MM.1S (cell line): ENCODE results near the gene NT5C1A.

ENCODE experiments used
- DNase-seq: peaks from one replicate; pipeline ENCODE4 v3.0.0-alpha.2; 2015
- H2AFZ ChIP-seq: fragments of 300-600 bp; sonication (generic); 2 replicates; pipeline ENCODE4 v1.6.0; 2016; ENCODE audit warnings: antibody characterized with exemption, low read length
- H3F3A ChIP-seq: fragments of 300-600 bp; sonication (generic); 2 replicates; pipeline ENCODE4 v1.6.1; 2016; ENCODE audit warnings: mild to moderate bottlenecking, antibody characterized with exemption, low read length, moderate library complexity, mixed read lengths; ENCODE audit not compliant: insufficient read depth
- H3K27ac ChIP-seq: fragments of 300-600 bp; sonication (generic); 2 replicates; pipeline ENCODE4 v1.5.1; 2016; ENCODE audit warnings: mild to moderate bottlenecking, low read length
- H3K27me3 ChIP-seq: fragments of 300-600 bp; sonication (generic); replicated peaks from 2 replicates; pipeline ENCODE4 v1.6.0; 2016; ENCODE audit warnings: low read length; ENCODE audit not compliant: insufficient read depth
- H3K36me3 ChIP-seq: fragments of 300-600 bp; sonication (generic); replicated peaks from 2 replicates; pipeline ENCODE4 v1.6.1; 2016; ENCODE audit warnings: mild to moderate bottlenecking, low read length, mixed read lengths; ENCODE audit not compliant: insufficient read depth
- H3K4me1 ChIP-seq: fragments of 300-600 bp; sonication (generic); 2 replicates; pipeline ENCODE4 v1.6.1; 2016; ENCODE audit warnings: low read length, mixed read lengths
- H3K4me2 ChIP-seq: fragments of 300-600 bp; sonication (generic); 2 replicates; pipeline ENCODE4 v1.6.0; 2016; ENCODE audit warnings: low read depth, low read length
- H3K4me3 ChIP-seq: fragments of 300-600 bp; sonication (generic); 2 replicates; pipeline ENCODE4 v1.5.1; 2016; ENCODE audit warnings: low read length, mixed read lengths
- H3K79me2 ChIP-seq: fragments of 300-600 bp; sonication (generic); 2 replicates; pipeline ENCODE4 v1.6.1; 2016; ENCODE audit warnings: mixed run types, low read length, mixed read lengths
- H3K9ac ChIP-seq: fragments of 300-600 bp; sonication (generic); 2 replicates; pipeline ENCODE4 v1.6.1; 2016; ENCODE audit warnings: low read length, mixed read lengths
- H3K9me2 ChIP-seq: fragments of 300-600 bp; sonication (generic); replicated peaks from 2 replicates; pipeline ENCODE4 v1.6.1; 2016; ENCODE audit warnings: mild to moderate bottlenecking, low read length, mixed read lengths; ENCODE audit not compliant: insufficient read depth
- H3K9me3 ChIP-seq: fragments of 300-600 bp; sonication (generic); replicated peaks from 2 replicates; pipeline ENCODE4 v1.6.1; 2016; ENCODE audit warnings: mild to moderate bottlenecking, low read length, mixed read lengths; ENCODE audit not compliant: insufficient read depth
- H4K20me1 ChIP-seq: fragments of 300-600 bp; sonication (generic); 2 replicates; pipeline ENCODE4 v1.6.1; 2016; ENCODE audit warnings: mild to moderate bottlenecking, low read length, moderate library complexity, mixed read lengths; ENCODE audit not compliant: insufficient read depth
- EZH2 ChIP-seq: fragments of 300-600 bp; sonication (generic); optimal IDR thresholded peaks from 2 replicates; pipeline ENCODE3; 2017; ENCODE audit warnings: low read depth, mild to moderate bottlenecking, antibody characterized with exemption, low read length, mixed read lengths
- EZH2phosphoT487 ChIP-seq: fragments of 300-600 bp; sonication (generic); IDR thresholded peaks from 2 replicates; pipeline ENCODE4 v1.6.1; 2018; ENCODE audit warnings: antibody characterized with exemption, low read length
- TF ChIP-seq, protein P1 (sequence below): fragments of 300-600 bp; sonication (generic); IDR thresholded peaks from 2 replicates; pipeline ENCODE4 v1.5.1; 2016; ENCODE audit warnings: antibody characterized with exemption, low read length, mixed read lengths

NT5C1A gene

DNA sequence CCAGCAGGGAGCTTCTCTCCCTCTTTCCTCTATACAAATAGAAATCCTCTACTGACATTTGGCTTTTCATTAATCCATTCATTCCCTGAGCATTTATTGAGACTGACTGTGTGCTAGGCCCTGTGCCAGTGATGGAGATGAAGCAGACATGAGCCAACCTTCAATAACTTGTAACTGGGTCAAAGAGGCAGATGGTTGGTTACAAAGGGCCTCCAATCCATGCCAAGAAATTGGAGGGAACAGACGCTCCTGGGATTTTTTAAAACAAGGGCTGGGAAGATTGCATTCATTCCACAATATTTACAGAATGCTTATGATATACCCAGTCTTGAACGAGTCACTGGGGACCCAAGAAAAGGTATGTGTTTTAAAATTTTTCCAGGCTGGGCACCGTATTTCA lies 13.2 kb upstream of the NT5C1A start:
- Histone ChIP-seq H4K20me1 (no peaks in the 10 kb centered on the region), H3K4me3 (no peak overlapping the region), H3K9ac (no peak overlapping the region), H3F3A (peaks cover 20% of the 10 kb centered on the region), H3K9me3 (no peaks in the 10 kb centered on the region), H3K27me3 (no peaks in the 10 kb centered on the region), H2AFZ (no peak overlapping the region), H3K9me2 (no peaks in the 10 kb centered on the region), H3K4me2 (no peak overlapping the region), H3K79me2 (no peaks in the 10 kb centered on the region), H3K36me3 (no peaks in the 10 kb centered on the region), H3K27ac (no peak overlapping the region), H3K4me1 (peaks cover 22% of the 10 kb centered on the region)
- DNase-seq, result no peak
- no peak for TF ChIP-seq EZH2

DNA sequence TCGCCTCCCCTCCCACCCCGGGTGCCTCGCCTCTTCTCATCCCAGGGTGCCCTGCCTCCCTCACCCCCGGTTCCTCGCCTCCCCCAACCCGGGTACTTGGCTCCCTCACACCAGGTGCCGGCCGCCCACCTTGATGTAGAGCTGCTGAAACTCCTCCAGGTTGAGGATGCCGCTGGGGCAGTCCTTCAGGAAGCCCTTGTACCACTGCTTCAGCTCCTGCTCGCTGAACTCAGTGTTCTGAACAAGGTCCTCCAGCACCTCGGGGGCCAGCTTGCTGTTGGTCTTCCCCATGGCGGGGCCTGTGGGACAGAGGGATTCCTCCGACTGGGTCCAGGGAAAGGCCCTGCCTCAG lies 12.4 kb upstream of the NT5C1A start:
- no peaks in the 10 kb centered on the region for H3K9me2 ChIP-seq
- H3K27ac ChIP-seq, result no peak overlapping the region
- H3F3A ChIP-seq, result peaks cover 23% of the 10 kb centered on the region
- no peaks in the 10 kb centered on the region for H3K36me3 ChIP-seq
- H3K27me3 ChIP-seq, result no peaks in the 10 kb centered on the region
- H3K79me2 ChIP-seq, result no peaks in the 10 kb centered on the region
- H3K9ac ChIP-seq, result no peak overlapping the region
- no peak overlapping the region for H3K4me3 ChIP-seq
- TF ChIP-seq EZH2phosphoT487, result no peak
- no peak for TF ChIP-seq EZH2
- TF ChIP-seq, protein P1, sequence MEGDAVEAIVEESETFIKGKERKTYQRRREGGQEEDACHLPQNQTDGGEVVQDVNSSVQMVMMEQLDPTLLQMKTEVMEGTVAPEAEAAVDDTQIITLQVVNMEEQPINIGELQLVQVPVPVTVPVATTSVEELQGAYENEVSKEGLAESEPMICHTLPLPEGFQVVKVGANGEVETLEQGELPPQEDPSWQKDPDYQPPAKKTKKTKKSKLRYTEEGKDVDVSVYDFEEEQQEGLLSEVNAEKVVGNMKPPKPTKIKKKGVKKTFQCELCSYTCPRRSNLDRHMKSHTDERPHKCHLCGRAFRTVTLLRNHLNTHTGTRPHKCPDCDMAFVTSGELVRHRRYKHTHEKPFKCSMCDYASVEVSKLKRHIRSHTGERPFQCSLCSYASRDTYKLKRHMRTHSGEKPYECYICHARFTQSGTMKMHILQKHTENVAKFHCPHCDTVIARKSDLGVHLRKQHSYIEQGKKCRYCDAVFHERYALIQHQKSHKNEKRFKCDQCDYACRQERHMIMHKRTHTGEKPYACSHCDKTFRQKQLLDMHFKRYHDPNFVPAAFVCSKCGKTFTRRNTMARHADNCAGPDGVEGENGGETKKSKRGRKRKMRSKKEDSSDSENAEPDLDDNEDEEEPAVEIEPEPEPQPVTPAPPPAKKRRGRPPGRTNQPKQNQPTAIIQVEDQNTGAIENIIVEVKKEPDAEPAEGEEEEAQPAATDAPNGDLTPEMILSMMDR, result no peak
- H4K20me1 ChIP-seq, result no peaks in the 10 kb centered on the region
- H2AFZ ChIP-seq, result no peak overlapping the region
- H3K9me3 ChIP-seq, result no peaks in the 10 kb centered on the region
- H3K4me2 ChIP-seq, result no peak overlapping the region
- no peak for DNase-seq
- peaks cover 27% of the 10 kb centered on the region for H3K4me1 ChIP-seq

DNA sequence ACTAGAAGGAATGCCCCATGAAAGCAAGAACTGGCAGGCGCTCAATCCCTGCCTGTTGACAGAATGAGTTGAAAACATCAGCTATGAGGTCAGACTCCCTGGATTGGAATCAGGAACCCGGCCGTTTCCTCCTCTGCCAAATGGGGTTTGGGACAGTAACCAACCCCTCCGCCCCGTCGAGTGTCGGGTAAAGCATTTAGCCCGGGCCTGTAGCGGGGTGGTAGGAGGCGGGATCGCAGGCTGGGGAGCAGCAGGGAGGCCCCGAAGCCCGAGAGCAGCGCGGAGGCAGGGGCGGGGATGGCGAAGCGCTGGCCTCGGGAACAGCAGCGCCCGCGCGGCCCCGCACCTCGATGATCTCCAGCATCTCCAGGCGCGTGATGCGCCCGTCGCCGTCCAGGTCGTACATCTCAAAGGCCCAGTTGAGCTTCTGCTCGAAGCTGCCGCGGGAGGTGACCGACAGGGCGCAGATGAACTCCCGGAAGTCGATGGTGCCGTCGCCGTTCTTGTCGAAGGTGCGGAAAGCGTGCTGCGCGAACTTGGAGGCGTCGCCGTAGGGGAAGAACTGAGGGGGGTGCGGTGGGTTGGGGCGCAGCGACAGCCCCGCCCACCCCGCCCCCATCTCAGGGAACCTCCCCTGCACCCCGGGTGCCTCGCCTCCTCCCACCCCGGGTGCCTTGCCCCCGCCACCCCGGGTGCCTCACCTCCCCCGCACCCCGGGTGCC lies 11.8 kb upstream of the NT5C1A start:
- no peaks in the 10 kb centered on the region for H4K20me1 ChIP-seq
- H3K36me3 ChIP-seq, result no peaks in the 10 kb centered on the region
- H3K4me2 ChIP-seq, result no peak overlapping the region
- no peak for DNase-seq
- H3K27me3 ChIP-seq, result no peaks in the 10 kb centered on the region
- no peak overlapping the region for H2AFZ ChIP-seq
- H3K79me2 ChIP-seq, result no peaks in the 10 kb centered on the region
- no peak overlapping the region for H3K4me3 ChIP-seq
- no peaks in the 10 kb centered on the region for H3K9me2 ChIP-seq
- H3K9me3 ChIP-seq, result no peaks in the 10 kb centered on the region
- H3K4me1 ChIP-seq, result peaks cover 27% of the 10 kb centered on the region
- H3K27ac ChIP-seq, result no peak overlapping the region
- TF ChIP-seq EZH2, result no peak
- TF ChIP-seq EZH2phosphoT487, result no peak
- no peak overlapping the region for H3K9ac ChIP-seq
- H3F3A ChIP-seq, result peaks cover 23% of the 10 kb centered on the region

DNA sequence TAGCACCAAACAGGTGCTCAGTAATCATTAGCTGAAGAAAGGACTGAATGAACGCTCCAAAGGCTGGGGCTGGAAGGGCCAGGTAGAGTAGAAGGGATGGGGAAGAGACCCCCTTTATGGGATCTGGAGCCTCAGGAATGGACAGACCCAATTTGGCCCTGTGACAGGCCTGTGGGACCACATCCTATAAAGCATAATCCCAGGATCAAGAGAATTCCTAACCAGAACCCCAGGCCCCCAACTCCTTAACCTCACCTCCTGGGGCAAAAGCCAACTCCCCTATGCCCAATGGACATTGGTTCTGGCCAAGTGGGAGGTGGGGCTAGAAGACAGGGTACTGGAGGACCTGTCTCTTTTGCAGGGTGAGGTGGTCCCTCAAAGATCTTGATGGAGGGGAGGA lies 10.1 kb upstream of the NT5C1A start:
- Histone ChIP-seq H3K4me1 (peaks cover 27% of the 10 kb centered on the region), H4K20me1 (no peaks in the 10 kb centered on the region), H3K9me3 (no peaks in the 10 kb centered on the region), H2AFZ (peak overlapping the region; percentile 15; the same call in 1 of the 2 replicates), H3K4me3 (no peak overlapping the region), H3K36me3 (no peaks in the 10 kb centered on the region), H3K9ac (no peak overlapping the region; the same call in 1 of the 2 replicates), H3K27me3 (no peaks in the 10 kb centered on the region), H3K79me2 (no peaks in the 10 kb centered on the region), H3K27ac (peak overlapping the region; percentile 85; the same call in 1 of the 2 replicates), H3K9me2 (no peaks in the 10 kb centered on the region), H3F3A (peaks cover 23% of the 10 kb centered on the region), H3K4me2 (peak overlapping the region; percentile 85; the same call in 1 of the 2 replicates)
- TF ChIP-seq EZH2phosphoT487, result no peak
- no peak for TF ChIP-seq EZH2
- TF ChIP-seq, protein P1, result no peak
- DNase-seq, result no peak
